Hepatocyte (in vitro differentiated cells): Measurements from ENCODE around the gene SLC22A14. TPM values are rescaled to one million over a fixed set of nuclear protein-coding genes. Genes with fewer than 3 reads are reported as not detected.

ENCODE experiments used
- DNase-seq: peaks from one replicate; pipeline ENCODE4 v3.0.0-alpha.2; 2016; ENCODE audit warnings: low spot score
- H2AFZ ChIP-seq: fragments of 200-600 bp; sonication (generic); 2 replicates; pipeline ENCODE4 v1.6.0; 2016; ENCODE audit warnings: antibody characterized with exemption, mild to moderate bottlenecking
- H3K27ac ChIP-seq: fragments of 200-600 bp; sonication (generic); 2 replicates; pipeline ENCODE4 v1.5.1; 2016; ENCODE audit warnings: mild to moderate bottlenecking
- H3K27me3 ChIP-seq: fragments of 200-600 bp; sonication (generic); 2 replicates; pipeline ENCODE4 v1.6.1; 2016
- H3K36me3 ChIP-seq: fragments of 200-600 bp; sonication (generic); replicated peaks from 2 replicates; pipeline ENCODE4 v1.5.1; 2016; ENCODE audit warnings: low read depth; ENCODE audit not compliant: insufficient read depth
- H3K4me1 ChIP-seq: fragments of 200-600 bp; sonication (generic); 2 replicates; pipeline ENCODE4 v1.5.1; 2016; ENCODE audit warnings: mild to moderate bottlenecking, moderate library complexity; ENCODE audit not compliant: insufficient read depth
- H3K4me2 ChIP-seq: fragments of 200-600 bp; sonication (generic); 2 replicates; pipeline ENCODE4 v1.6.0; 2016
- H3K4me3 ChIP-seq: fragments of 200-600 bp; sonication (generic); 2 replicates; pipeline ENCODE4 v1.5.1; 2016; ENCODE audit warnings: mild to moderate bottlenecking
- H3K79me2 ChIP-seq: fragments of 200-600 bp; sonication (generic); 2 replicates; pipeline ENCODE4 v1.6.0; 2017; ENCODE audit warnings: mild to moderate bottlenecking
- H3K9me2 ChIP-seq: fragments of 200-600 bp; sonication (generic); replicated peaks from 2 replicates; pipeline ENCODE4 v1.6.0; 2017; ENCODE audit warnings: mild to moderate bottlenecking; ENCODE audit not compliant: insufficient read depth
- H3K9me3 ChIP-seq: fragments of 200-600 bp; sonication (generic); 2 replicates; pipeline ENCODE4 v1.5.1; 2016; ENCODE audit warnings: low read depth, mild to moderate bottlenecking
- H4K20me1 ChIP-seq: fragments of 200-600 bp; sonication (generic); 2 replicates; pipeline ENCODE4 v1.6.0; 2016; ENCODE audit warnings: mild to moderate bottlenecking; ENCODE audit not compliant: insufficient read depth, poor library complexity, severe bottlenecking
- CTCF ChIP-seq: fragments of 200-600 bp; sonication (generic); IDR thresholded peaks from 2 replicates; pipeline ENCODE4 v1.5.1; 2016; ENCODE audit warnings: antibody characterized with exemption, mild to moderate bottlenecking; ENCODE audit not compliant: poor library complexity
- EZH2 ChIP-seq: fragments of 200-600 bp; sonication (generic); IDR thresholded peaks from 2 replicates; pipeline ENCODE4 v1.6.1; 2016; ENCODE audit warnings: antibody characterized with exemption, mild to moderate bottlenecking, borderline replicate concordance
- EZH2phosphoT487 ChIP-seq: fragments of 200-600 bp; sonication (generic); IDR thresholded peaks from one replicate; pipeline ENCODE4 v1.6.1; 2018; ENCODE audit warnings: antibody characterized with exemption, mild to moderate bottlenecking, low read depth, moderate library complexity; ENCODE audit not compliant: unreplicated experiment, severe bottlenecking
- WGBS: methylation state at CpG from one replicate; pipeline ENCODE4 v1.1.6; 2016; ENCODE audit warnings: low lambda C conversion rate; ENCODE audit errors: missing lambda C conversion rate; 5-methylcytosine and 5-hydroxymethylcytosine counted together
- polyA plus RNA-seq: library from polyadenylated mRNA; unstranded; fragments of >200 nt; fragmentation: Nextera tagmentation; extraction: Ambion mirVana; gene quantifications from 2 replicates; pipeline ENCODE4 v1.2.1, GENCODE V29; 2016
- total RNA-seq: library from RNA; depleted of rRNA; stranded (reverse); fragments of >200 nt; gene quantifications from 2 replicates; pipeline ENCODE4 v1.2.3, GENCODE V29; 2014

Gene SLC22A14
- total and polyA plus RNA-seq, 2 experiments from 2014 or later: 0.57 to 0.64 TPM

- H3K27ac ChIP-seq: no peak overlapping the region
- H3K27me3 ChIP-seq: no peaks in the 10 kb centered on the region
- TF ChIP-seq CTCF (no peak), EZH2phosphoT487 (no peak), EZH2 (no peak)
- no peaks in the 10 kb centered on the region for H3K9me3 ChIP-seq
- no peaks in the 10 kb centered on the region for H3K36me3 ChIP-seq
- H3K9me2 ChIP-seq: no peaks in the 10 kb centered on the region
- no peak overlapping the region for H3K4me2 ChIP-seq
- H2AFZ ChIP-seq: no peak overlapping the region
- no peaks in the 10 kb centered on the region for H3K4me1 ChIP-seq
- 94% methylated on average over 13 of the region's 13 CpGs for WGBS
- H3K4me3 ChIP-seq: no peak overlapping the region
- no peaks in the 10 kb centered on the region for H4K20me1 ChIP-seq
- no peaks in the 10 kb centered on the region for H3K79me2 ChIP-seq
- no peak for DNase-seq
These were observed 5.8 kb upstream of the SLC22A14 start for GRCh38 chr3:38276081-38276916.

- H3K4me2 ChIP-seq: no peak overlapping the region
- no peak overlapping the region for H3K27ac ChIP-seq
- no peaks in the 10 kb centered on the region for H3K36me3 ChIP-seq
- H3K4me1 ChIP-seq: no peaks in the 10 kb centered on the region
- no peaks in the 10 kb centered on the region for H3K9me2 ChIP-seq
- TF ChIP-seq CTCF (no peak), EZH2phosphoT487 (no peak), EZH2 (no peak)
- no peak overlapping the region for H2AFZ ChIP-seq
- 98% methylated on average over 13 of the region's 13 CpGs for WGBS
- H3K79me2 ChIP-seq: no peaks in the 10 kb centered on the region
- H3K27me3 ChIP-seq: no peaks in the 10 kb centered on the region
- DNase-seq: no peak
- H3K4me3 ChIP-seq: no peak overlapping the region
- H4K20me1 ChIP-seq: no peaks in the 10 kb centered on the region
- H3K9me3 ChIP-seq: no peaks in the 10 kb centered on the region
These were observed 5.0 kb upstream of the SLC22A14 start for GRCh38 chr3:38276917-38277630.

- Histone ChIP-seq H3K4me1 (no peaks in the 10 kb centered on the region), H2AFZ (no peak overlapping the region), H3K36me3 (no peaks in the 10 kb centered on the region), H3K4me3 (no peak overlapping the region), H3K9me3 (no peaks in the 10 kb centered on the region), H3K27me3 (no peaks in the 10 kb centered on the region), H3K27ac (no peak overlapping the region), H4K20me1 (no peaks in the 10 kb centered on the region), H3K4me2 (no peak overlapping the region), H3K79me2 (no peaks in the 10 kb centered on the region), H3K9me2 (no peaks in the 10 kb centered on the region)
- WGBS: 95% methylated on average over 5 of the region's 5 CpGs
- TF ChIP-seq CTCF (no peak), EZH2 (no peak), EZH2phosphoT487 (no peak)
- DNase-seq: no peak
These were observed 3.3 kb upstream of the SLC22A14 start for GRCh38 chr3:38278841-38279240.
